Measurements from ENCODE around the gene TRIM8. TPM values are rescaled to one million over a fixed set of nuclear protein-coding genes. Genes with fewer than 3 reads are reported as not detected.
A peak's percentile ranks its signal among the peaks of the same experiment; 100 is the strongest.

The TRIM8 gene, protein sequence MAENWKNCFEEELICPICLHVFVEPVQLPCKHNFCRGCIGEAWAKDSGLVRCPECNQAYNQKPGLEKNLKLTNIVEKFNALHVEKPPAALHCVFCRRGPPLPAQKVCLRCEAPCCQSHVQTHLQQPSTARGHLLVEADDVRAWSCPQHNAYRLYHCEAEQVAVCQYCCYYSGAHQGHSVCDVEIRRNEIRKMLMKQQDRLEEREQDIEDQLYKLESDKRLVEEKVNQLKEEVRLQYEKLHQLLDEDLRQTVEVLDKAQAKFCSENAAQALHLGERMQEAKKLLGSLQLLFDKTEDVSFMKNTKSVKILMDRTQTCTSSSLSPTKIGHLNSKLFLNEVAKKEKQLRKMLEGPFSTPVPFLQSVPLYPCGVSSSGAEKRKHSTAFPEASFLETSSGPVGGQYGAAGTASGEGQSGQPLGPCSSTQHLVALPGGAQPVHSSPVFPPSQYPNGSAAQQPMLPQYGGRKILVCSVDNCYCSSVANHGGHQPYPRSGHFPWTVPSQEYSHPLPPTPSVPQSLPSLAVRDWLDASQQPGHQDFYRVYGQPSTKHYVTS
- total RNA-seq (ENCODE audit: unreplicated experiment), result 219 TPM
- long read RNA-seq, full-length matches to known transcripts, result 3 of 17 reads
- long read RNA-seq, partial matches to known transcripts, result 2 of 17 reads
- long read RNA-seq, other reads (novel, unspliced or antisense), result 12 of 17 reads

DNA sequence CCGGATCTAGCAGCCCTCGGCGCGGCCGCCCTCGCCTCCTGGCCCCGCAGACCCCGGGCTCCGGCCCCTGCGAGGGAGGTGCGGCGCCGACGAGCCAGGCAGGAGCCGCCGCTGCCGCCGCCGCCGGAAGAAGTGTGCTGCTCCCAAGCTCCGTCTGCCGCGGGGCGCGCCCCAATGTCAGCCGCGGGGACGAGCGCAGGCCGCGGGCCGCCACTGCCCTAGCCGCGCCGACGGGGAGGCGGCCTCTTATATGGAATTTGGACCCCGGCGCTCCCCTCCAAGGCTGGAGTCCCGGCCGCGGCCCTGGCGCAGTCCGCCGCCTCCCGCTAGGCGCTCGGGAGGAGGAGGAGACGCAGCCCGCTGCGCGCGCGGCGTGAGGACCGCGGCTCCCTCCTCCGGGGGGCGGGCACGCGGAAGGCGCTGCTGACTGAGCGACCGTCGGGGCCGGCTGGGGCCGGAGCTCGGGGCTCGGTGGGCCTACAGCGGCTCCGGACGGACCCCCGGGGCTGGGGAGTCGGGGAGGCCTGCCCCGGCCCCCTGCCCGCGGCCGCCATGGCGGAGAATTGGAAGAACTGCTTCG is at the start of gene TRIM8:
TSS of gene TRIM8 (plus strand) at position 414 of the 580 bp plus-strand sequence. CDS start at position 553, 139 bp downstream.
- Mint-ChIP-seq H3K36me3 (ENCODE audit: low read depth, unreplicated experiment) (peaks cover 49% of the 10 kb centered on the region), H3K27ac (ENCODE audit: unreplicated experiment) (peak within 1 kb of the TSS; percentile 80), H3K4me1 (ENCODE audit: unreplicated experiment) (peaks cover 46% of the 10 kb centered on the region), H3K9me3 (ENCODE audit: unreplicated experiment) (no peaks in the 10 kb centered on the region), H3K27me3 (ENCODE audit: unreplicated experiment) (peaks cover 27% of the 10 kb centered on the region), H3K4me3 (ENCODE audit: unreplicated experiment) (peak within 1 kb of the TSS; percentile 100)
- DNase-seq (ENCODE audit: low spot score), result peak; percentile 62
- TF ChIP-seq, protein P1, sequence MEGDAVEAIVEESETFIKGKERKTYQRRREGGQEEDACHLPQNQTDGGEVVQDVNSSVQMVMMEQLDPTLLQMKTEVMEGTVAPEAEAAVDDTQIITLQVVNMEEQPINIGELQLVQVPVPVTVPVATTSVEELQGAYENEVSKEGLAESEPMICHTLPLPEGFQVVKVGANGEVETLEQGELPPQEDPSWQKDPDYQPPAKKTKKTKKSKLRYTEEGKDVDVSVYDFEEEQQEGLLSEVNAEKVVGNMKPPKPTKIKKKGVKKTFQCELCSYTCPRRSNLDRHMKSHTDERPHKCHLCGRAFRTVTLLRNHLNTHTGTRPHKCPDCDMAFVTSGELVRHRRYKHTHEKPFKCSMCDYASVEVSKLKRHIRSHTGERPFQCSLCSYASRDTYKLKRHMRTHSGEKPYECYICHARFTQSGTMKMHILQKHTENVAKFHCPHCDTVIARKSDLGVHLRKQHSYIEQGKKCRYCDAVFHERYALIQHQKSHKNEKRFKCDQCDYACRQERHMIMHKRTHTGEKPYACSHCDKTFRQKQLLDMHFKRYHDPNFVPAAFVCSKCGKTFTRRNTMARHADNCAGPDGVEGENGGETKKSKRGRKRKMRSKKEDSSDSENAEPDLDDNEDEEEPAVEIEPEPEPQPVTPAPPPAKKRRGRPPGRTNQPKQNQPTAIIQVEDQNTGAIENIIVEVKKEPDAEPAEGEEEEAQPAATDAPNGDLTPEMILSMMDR (IDR thresholded peaks at IDR 0.05; ENCODE audit: unreplicated experiment), result no peak

- TF ChIP-seq, protein P1 (IDR thresholded peaks at IDR 0.05; ENCODE audit: unreplicated experiment), result no peak
- H3K4me1 Mint-ChIP-seq (ENCODE audit: unreplicated experiment), result peaks cover 74% of the 10 kb centered on the region
- H3K27ac Mint-ChIP-seq (ENCODE audit: unreplicated experiment), result peak overlapping the region; percentile 36
- H3K4me3 Mint-ChIP-seq (ENCODE audit: unreplicated experiment), result peak overlapping the region; percentile 65
- peaks cover 12% of the 10 kb centered on the region for H3K27me3 Mint-ChIP-seq (ENCODE audit: unreplicated experiment)
- H3K36me3 Mint-ChIP-seq (ENCODE audit: low read depth, unreplicated experiment), result peaks cover 11% of the 10 kb centered on the region
- no peaks in the 10 kb centered on the region for H3K9me3 Mint-ChIP-seq (ENCODE audit: unreplicated experiment)
- DNase-seq (ENCODE audit: low spot score), result no peak
Observed at GRCh38 chr10:102595293-102595692, 49.0 kb upstream of the TRIM8 start.

DNA sequence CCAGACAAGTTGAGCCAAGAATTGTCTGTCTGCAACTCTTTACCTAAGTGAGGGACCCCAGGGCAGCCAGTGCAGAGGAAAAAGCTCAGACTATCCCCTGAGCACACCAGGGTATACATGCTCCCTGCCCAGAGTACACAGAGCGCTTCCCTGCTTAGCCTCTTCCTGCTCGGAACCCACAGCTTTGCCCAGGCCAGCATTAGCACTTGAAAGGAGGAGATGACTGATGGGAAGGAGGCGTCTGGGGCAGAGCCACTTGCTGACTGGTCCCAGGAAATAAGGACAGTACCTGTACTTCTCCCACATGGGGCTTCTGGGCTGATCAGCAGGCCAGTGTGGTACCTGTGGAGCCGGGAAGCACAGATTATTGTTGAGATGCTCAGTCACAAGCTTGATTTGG is 48.4 kb upstream of the TRIM8 start:
- Mint-ChIP-seq H3K27ac (ENCODE audit: unreplicated experiment) (peak overlapping the region; percentile 100), H3K4me3 (ENCODE audit: unreplicated experiment) (peak overlapping the region; percentile 47), H3K9me3 (ENCODE audit: unreplicated experiment) (no peaks in the 10 kb centered on the region), H3K36me3 (ENCODE audit: low read depth, unreplicated experiment) (peaks cover 14% of the 10 kb centered on the region), H3K4me1 (ENCODE audit: unreplicated experiment) (peaks cover 79% of the 10 kb centered on the region), H3K27me3 (ENCODE audit: unreplicated experiment) (peaks cover 15% of the 10 kb centered on the region)
- no peak for DNase-seq (ENCODE audit: low spot score)
- TF ChIP-seq, protein P1 (IDR thresholded peaks at IDR 0.05; ENCODE audit: unreplicated experiment), result no peak

GRCh38 chr10:102596506-102596971 is 47.7 kb upstream of the TRIM8 start:
- Mint-ChIP-seq H3K4me3 (ENCODE audit: unreplicated experiment) (peak overlapping the region; percentile 51), H3K9me3 (ENCODE audit: unreplicated experiment) (no peaks in the 10 kb centered on the region), H3K4me1 (ENCODE audit: unreplicated experiment) (peaks cover 83% of the 10 kb centered on the region), H3K27me3 (ENCODE audit: unreplicated experiment) (peaks cover 15% of the 10 kb centered on the region), H3K36me3 (ENCODE audit: low read depth, unreplicated experiment) (peaks cover 14% of the 10 kb centered on the region), H3K27ac (ENCODE audit: unreplicated experiment) (peak overlapping the region; percentile 100)
- DNase-seq (ENCODE audit: low spot score), result peak; percentile 64
- TF ChIP-seq, protein P1 (IDR thresholded peaks at IDR 0.05; ENCODE audit: unreplicated experiment), result peak; percentile 76

Measured in endothelial cell (in vitro differentiated cells).